ENCODE measurements around the gene FUT2.

Gene FUT2

DNA sequence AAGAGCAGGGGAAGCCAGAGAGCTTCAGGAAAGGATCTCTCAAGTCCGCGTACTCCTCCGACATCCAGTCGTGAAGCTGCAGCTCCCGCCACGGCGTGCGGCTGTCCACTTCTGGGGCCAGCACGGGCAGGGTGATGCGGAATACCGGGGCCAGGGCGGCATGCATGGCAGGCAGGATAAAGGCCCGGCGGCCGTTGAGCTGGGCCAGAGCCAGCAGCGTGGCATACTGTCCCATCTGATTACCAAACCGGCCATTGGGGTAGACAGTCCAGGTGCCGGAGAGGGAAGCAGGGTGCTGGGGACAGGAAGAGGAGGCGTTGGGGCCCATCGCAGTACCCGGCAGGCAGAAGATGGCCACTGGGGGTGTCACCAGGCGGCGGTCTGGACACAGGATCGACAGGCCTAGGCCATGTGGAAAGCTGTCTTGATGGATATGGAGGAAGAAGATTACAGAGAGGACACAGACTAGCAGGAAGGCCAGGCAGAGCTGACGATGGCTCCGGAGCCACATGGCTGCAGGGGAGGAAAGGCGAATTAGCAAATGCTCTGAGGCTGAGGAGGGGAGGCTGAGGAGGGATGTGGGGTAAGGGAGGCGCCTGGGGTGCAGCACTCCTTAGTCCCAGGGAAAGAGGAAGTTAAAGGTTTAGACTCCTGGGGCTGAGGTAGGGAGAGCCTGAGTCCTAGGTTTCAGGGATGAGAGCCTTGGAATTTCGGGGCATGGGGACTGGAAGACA, 55.2 kb downstream of the FUT2 start:
- no peak for DNase-seq (ENCODE audit: low read depth, low spot score)

DNA sequence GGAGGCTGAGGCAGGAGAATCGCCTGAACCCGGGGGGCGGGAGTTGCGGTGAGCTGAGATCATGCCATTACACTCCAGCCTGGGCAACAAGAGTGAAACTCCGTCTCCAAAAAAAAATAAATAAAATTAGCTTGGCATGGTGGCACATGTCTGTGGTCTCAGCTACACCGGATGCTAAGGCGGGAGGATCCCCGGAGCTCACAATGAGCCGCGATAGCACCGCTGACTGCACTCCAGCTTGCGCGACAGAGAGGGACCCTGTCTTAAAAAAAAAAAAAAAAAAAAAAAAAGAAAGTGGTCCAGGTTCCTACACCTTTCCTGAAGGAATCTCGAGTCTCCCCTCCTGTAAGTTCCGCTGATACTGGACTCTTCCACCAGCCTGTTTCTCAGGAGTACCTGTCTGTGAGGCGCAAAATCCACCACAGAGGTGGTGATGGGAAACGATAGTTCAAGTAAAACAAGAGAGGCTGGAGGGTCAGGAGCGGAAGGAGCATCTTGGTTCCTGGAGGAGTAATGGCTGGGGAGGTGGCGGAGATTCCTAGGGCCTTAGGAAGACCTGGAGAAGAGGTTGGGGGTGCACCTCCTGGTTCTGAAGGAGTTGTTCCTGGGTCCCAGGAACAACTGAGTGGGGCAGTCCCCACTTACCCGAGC, 56.2 kb downstream of the FUT2 start:
- no peak for DNase-seq (ENCODE audit: low read depth, low spot score)

DNA sequence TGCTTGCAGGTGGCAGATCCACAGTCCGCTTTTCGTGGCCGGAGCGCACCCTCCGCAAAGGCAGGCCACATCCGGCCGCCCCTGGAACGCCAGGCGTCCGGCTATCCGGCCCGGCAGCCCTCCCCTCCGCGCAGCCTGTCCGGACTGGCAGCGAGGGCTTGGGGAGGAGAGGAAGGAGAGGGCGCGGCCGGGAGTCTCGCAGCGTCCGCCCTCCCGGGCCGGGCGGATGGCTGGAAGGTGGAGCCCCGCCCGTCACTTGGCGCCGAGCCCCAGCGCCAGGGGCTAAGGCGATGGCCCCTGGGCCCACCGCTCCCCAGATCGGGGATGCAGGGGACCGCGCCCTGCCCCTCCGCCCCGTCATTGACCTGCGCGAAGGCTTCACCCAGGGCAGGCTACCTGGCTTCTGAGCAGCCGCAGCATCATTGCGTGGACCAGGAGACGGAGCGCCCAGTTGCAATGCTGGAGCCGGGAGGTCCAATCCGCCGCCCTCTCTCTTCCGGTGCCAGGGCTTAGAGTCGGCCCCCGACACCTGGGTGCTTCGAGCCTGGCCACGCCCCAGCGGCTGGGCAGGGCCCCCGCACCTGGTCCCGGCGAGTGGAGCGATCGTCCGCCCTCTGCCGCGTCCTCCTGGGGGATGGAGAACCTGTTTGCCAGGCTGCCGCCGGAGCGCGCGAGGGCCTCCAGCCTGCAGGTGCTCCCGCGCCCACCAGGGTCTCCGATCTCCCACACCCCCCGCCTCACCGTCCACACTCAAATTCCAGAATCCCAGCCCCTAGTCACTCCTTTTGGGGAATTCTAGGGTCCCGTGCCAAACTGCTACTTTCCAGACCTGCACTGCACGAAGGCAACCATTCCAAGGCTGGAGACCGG, 57.0 kb downstream of the FUT2 start, which contains the start of gene FUT1:
Gene FUT1, minus strand, starts transcription at position 146 of the 870 bp plus-strand sequence. CDS start 1,360 bp downstream, outside the sequence.
- no peak for DNase-seq (ENCODE audit: low read depth, low spot score)

GRCh38 chr19:48755084-48755641, 59.4 kb downstream of the FUT2 start, which contains the start of gene FGF21:
Gene FGF21 (plus strand): TSS chr19:48755524. CDS start chr19:48756237, 713 bp downstream.
- no peak for DNase-seq (ENCODE audit: low read depth, low spot score)
